ENCODE data around the gene ZNF74. TPM values are rescaled to one million over a fixed set of nuclear protein-coding genes. Genes with fewer than 3 reads are reported as not detected.

The ZNF74 gene
- total RNA-seq, 4 donors from 2014 or later = 9.3 to 17.5 (median 10.5) TPM

- DNase-seq (ENCODE audit: low spot score in 2 of 2) = peak in 1 of 2 donors; percentile 82
- H3K36me3 ChIP-seq = peaks cover 24% of the 10 kb centered on the region
- 16% methylated on average over 6 of the region's 6 CpGs for WGBS
- H3K9me3 ChIP-seq = no peaks in the 10 kb centered on the region
- H3K4me3 ChIP-seq = no peak overlapping the region
- peaks cover 5% of the 10 kb centered on the region for H3K4me1 ChIP-seq
- no peak for TF ChIP-seq POLR2A (IDR thresholded peaks at IDR 0.05)
- TF ChIP-seq POLR2AphosphoS5 (IDR thresholded peaks at IDR 0.05) = no peak
- TF ChIP-seq CTCF (IDR thresholded peaks at IDR 0.05) = peak; percentile 78 to 93
- TF ChIP-seq EP300 (IDR thresholded peaks at IDR 0.05) = no peak
- H3K27me3 ChIP-seq = no peaks in the 10 kb centered on the region
- no peak overlapping the region for H3K27ac ChIP-seq
Observed at GRCh38 chr22:20456064-20456721, 62.2 kb downstream of the ZNF74 start.

GRCh38 chr22:20456722-20457076 lies 62.7 kb downstream of the ZNF74 start:
- H3K4me1 ChIP-seq = peaks cover 5% of the 10 kb centered on the region
- no peak overlapping the region for H3K4me3 ChIP-seq
- no peak for DNase-seq (ENCODE audit: low spot score in 2 of 2)
- peaks cover 22% of the 10 kb centered on the region for H3K36me3 ChIP-seq
- H3K9me3 ChIP-seq = no peaks in the 10 kb centered on the region
- TF ChIP-seq EP300 (IDR thresholded peaks at IDR 0.05) = no peak
- no peak overlapping the region for H3K27ac ChIP-seq
- no peaks in the 10 kb centered on the region for H3K27me3 ChIP-seq
- 100% methylated on average over 3 of the region's 3 CpGs for WGBS

- peaks cover 5% of the 10 kb centered on the region for H3K4me1 ChIP-seq
- H3K4me3 ChIP-seq = no peak overlapping the region
- H3K27me3 ChIP-seq = no peaks in the 10 kb centered on the region
- TF ChIP-seq EP300 (IDR thresholded peaks at IDR 0.05) (no peak), CTCF (IDR thresholded peaks at IDR 0.05) (no peak), POLR2A (IDR thresholded peaks at IDR 0.05) (no peak), POLR2AphosphoS5 (IDR thresholded peaks at IDR 0.05) (no peak)
- peaks cover 16% of the 10 kb centered on the region for H3K36me3 ChIP-seq
- H3K9me3 ChIP-seq = no peaks in the 10 kb centered on the region
- WGBS = 94% methylated on average over 15 of the region's 15 CpGs
- no peak for DNase-seq (ENCODE audit: low spot score in 2 of 2)
- no peak overlapping the region for H3K27ac ChIP-seq
Observed at GRCh38 chr22:20457506-20458240, 63.7 kb downstream of the ZNF74 start.

Other genes with a start within 250 kb of the ZNF74 start
- gene CCDC188, start 243.1 kb upstream of the ZNF74 start, total RNA-seq = under 1 TPM in 1 of 4 donors, not detected in 3; 0.34 TPM
- gene RTN4R, start 125.8 kb upstream of the ZNF74 start, total RNA-seq = 10 to 100 TPM in 1 of 4 donors, 1 to 10 TPM in 3; 5.0 to 12.2 (median 9.2) TPM
- 10 to 100 TPM; 45.9 to 75.2 (median 63.0) TPM for gene DGCR6L, start 74.1 kb upstream of the ZNF74 start, total RNA-seq
- gene SCARF2, start 43.7 kb downstream of the ZNF74 start, total RNA-seq = 10 to 100 TPM in 1 of 4 donors, 1 to 10 TPM in 3; 2.8 to 11.3 (median 5.8) TPM
- gene KLHL22, start 101.6 kb downstream of the ZNF74 start, total RNA-seq = 10 to 100 TPM; 12.3 to 29.7 (median 18.3) TPM
- gene MED15, start 113.5 kb downstream of the ZNF74 start, total RNA-seq = 100 to 1,000 TPM in 1 of 4 donors, 10 to 100 TPM in 3; 59.8 to 163 (median 70.8) TPM

All from suprapubic skin (tissue), 4 donors.